GM10248 (cell line): Measurements from ENCODE around the gene SH3RF3.

Experiments used
- CTCF ChIA-PET: fragments of 300-600 bp; sonication (Branson Sonifier 250); formaldehyde crosslinking; extraction: SDS; loops from one replicate; lab custom pipeline; 2021; ENCODE audit warnings: antibody characterized with exemption; lab: Yijun Ruan, JAX
- POLR2A ChIA-PET: fragments of 350-650 bp; sonication (Branson Sonifier 250); formaldehyde crosslinking; extraction: SDS; loops from one replicate; lab custom pipeline; 2020; ENCODE audit warnings: antibody characterized with exemption; lab: Yijun Ruan, JAX
- DNase-seq: peaks from one replicate; pipeline ENCODE4 v3.0.0; 2012; ENCODE audit errors: extremely low spot score
- TF ChIP-seq, protein P1 (sequence below): IDR thresholded peaks from 2 replicates; pipeline ENCODE4 v1.5.1; 2012; ENCODE audit warnings: mild to moderate bottlenecking, low read depth; ENCODE audit errors: extremely low read depth, missing control alignments, control extremely low read depth

Gene SH3RF3

DNA sequence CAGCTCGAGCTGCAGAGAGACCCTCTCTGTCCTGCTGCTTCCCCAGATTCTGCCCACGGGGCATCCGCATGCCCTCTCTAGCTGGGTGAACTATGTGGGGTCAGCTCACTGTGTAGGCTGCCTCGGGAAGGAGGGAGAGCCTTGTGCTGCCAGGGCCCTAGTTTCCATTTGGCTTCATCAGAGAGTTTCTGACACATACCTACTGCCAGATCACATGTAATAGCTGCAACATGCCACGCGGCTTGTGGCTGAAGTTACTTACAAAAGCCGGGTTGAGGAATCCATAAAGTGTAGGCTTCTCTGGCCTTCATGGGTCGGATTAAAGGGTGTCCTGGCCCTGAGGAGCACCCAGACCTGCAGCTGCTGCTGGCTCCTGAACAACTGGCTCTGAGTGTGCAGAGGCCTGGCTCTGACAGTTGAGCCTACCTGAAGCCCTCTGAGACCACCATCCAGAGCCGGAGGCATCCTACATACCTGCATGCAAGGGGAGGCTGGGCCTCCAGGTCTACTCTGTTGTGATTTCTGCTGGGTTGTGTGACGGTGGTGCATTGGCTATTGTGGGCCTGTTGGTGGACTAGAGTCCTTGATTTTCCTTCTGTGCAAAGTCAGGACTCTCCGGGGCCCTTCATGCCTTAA is 130.0 kb downstream of the SH3RF3 start:
- TF ChIP-seq, protein P1, sequence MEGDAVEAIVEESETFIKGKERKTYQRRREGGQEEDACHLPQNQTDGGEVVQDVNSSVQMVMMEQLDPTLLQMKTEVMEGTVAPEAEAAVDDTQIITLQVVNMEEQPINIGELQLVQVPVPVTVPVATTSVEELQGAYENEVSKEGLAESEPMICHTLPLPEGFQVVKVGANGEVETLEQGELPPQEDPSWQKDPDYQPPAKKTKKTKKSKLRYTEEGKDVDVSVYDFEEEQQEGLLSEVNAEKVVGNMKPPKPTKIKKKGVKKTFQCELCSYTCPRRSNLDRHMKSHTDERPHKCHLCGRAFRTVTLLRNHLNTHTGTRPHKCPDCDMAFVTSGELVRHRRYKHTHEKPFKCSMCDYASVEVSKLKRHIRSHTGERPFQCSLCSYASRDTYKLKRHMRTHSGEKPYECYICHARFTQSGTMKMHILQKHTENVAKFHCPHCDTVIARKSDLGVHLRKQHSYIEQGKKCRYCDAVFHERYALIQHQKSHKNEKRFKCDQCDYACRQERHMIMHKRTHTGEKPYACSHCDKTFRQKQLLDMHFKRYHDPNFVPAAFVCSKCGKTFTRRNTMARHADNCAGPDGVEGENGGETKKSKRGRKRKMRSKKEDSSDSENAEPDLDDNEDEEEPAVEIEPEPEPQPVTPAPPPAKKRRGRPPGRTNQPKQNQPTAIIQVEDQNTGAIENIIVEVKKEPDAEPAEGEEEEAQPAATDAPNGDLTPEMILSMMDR = no peak
- ChIA-PET CTCF (no interaction called here), POLR2A (no interaction called here)
- no peak for DNase-seq

- ChIA-PET POLR2A (no interaction called here), CTCF (no interaction called here)
These were observed 130.7 kb downstream of the SH3RF3 start for GRCh38 chr2:109259671-109260070.

GRCh38 chr2:109260116-109260855 is 131.3 kb downstream of the SH3RF3 start:
- DNase-seq = no peak
- CTCF ChIA-PET = no interaction called here
- TF ChIP-seq, protein P1 = no peak
- POLR2A ChIA-PET = no interaction called here

More at GRCh38 chr2:109259671-109260070, 130.7 kb downstream of the SH3RF3 start:
- DNase-seq = no peak
- TF ChIP-seq, protein P1 = no peak

DNA sequence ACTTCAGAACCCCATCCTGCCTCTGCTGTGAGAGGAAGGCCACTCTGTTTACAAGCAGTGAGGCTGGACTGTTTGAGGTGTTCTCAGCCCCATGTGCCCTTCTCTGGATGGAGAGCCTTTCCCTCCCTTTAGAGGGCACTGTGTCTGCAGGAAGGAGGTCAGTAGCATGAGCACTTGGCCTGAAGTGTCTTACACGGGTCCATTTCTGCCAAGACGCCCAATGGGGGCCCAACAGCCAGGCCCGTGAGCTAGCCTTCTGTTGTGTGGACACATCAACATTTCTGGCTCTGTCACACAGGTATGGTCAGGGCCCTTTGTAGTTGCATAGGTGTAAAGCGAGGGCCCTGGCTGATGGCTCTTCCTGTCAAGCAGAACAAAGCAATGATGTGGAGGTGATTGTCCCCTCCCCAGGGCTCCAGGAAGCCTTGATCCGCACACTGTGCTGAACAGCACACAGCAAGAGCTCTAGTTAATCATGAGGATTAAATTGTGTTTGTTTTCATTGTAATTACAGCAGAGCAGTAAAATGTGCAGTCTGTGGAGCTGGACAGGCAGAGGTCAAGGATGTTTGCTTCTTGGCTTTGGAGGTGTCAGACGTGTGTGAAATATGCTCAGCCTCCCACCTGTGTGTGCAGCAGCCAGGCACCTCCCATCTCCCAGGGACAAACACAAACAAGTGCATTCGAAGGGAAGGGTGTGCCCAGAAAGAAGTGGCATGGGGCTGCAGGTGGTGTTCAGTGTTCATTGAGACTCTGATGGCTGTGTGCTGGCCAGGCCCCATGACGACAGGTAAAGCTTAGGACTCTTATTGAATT is 132.1 kb downstream of the SH3RF3 start:
- POLR2A ChIA-PET = no interaction called here
- CTCF ChIA-PET = no interaction called here
- DNase-seq = no peak
- TF ChIP-seq, protein P1 = no peak

GRCh38 chr2:109261906-109262631 is 133.1 kb downstream of the SH3RF3 start:
- CTCF ChIA-PET = no interaction called here
- POLR2A ChIA-PET = no interaction called here
- DNase-seq = no peak
- TF ChIP-seq, protein P1 = no peak

DNA sequence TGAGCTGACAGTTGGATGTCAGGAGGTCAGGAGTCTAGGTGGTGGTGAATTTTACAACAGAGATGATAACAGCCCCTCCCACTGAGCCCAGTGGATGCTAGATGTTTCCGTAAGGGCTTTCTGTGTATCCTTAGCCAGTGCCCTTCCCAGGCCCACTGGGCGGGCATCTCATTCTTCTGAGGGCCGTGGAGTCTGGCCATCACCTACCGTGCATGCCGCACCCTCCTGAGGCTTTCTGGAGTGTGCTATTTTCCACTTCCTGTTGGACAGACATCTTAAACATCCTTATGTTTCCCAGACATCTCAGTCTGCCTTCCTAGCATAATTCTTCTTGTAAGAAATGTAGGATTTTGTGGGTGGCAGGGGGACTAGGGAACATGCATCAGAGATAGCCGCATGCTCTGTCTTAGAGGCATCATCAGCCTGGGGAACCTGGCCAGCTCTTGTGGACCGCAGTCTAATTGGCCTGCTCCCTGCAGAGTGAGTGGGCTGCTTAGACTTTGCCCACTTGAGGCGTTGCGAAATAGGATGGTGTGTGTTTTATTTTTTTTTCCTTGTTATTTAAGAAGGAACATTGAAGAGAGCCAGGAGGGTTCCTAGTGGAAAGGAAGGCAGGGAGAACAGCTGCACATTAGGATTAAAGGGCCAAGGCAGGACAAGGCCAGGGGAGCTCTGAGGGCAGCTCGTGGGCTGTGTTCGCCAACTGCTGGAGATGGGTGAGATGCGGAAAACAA is 135.8 kb downstream of the SH3RF3 start:
- TF ChIP-seq, protein P1 = no peak
- no peak for DNase-seq
- ChIA-PET CTCF (no interaction called here), POLR2A (no interaction called here)
